Muscle layer of colon (tissue), 2 donors: ENCODE measurements around the gene ITGAL.

Source experiments
- H3K27ac ChIP-seq: one replicate; pipeline ENCODE4 v1.7.0; 2013; ENCODE audit warnings: low read depth, mild to moderate bottlenecking, low read length, moderate library complexity
- H3K27me3 ChIP-seq, 2 donors: one replicate each; pipeline ENCODE4 v1.7.0; 2013; ENCODE audit warnings: low read length in 2 of 2, mild to moderate bottlenecking in 2 of 2; ENCODE audit not compliant: insufficient read depth in 2 of 2, control insufficient read depth in 1 of 2
- H3K36me3 ChIP-seq: one replicate; pipeline ENCODE4 v1.7.0; 2013; ENCODE audit warnings: mild to moderate bottlenecking, low read length; ENCODE audit not compliant: insufficient read depth
- H3K4me1 ChIP-seq: one replicate; pipeline ENCODE4 v1.7.0; 2013; ENCODE audit warnings: mild to moderate bottlenecking, low read length; ENCODE audit not compliant: insufficient read depth
- H3K4me3 ChIP-seq, 2 donors: one replicate each; pipeline ENCODE4 v1.7.0; 2013; ENCODE audit warnings: low read length in 2 of 2, low read depth in 1 of 2, mild to moderate bottlenecking in 1 of 2, moderate library complexity in 1 of 2
- H3K9ac ChIP-seq: one replicate; pipeline ENCODE4 v1.7.0; 2013; ENCODE audit warnings: low read length
- H3K9me3 ChIP-seq: one replicate; pipeline ENCODE4 v1.7.0; 2013; ENCODE audit warnings: mild to moderate bottlenecking, low read length
- donor health status: abdominal sarcoma.
- donor health status: Adenocarcinoma of cecum.

The ITGAL gene

GRCh38 chr16:30499284-30499683 is 26.7 kb downstream of the ITGAL start:
- no peaks in the 10 kb centered on the region for H3K27me3 ChIP-seq
- no peaks in the 10 kb centered on the region for H3K9me3 ChIP-seq
- no peak overlapping the region for H3K9ac ChIP-seq
- no peaks in the 10 kb centered on the region for H3K36me3 ChIP-seq
- H3K4me1 ChIP-seq: no peaks in the 10 kb centered on the region
- H3K27ac ChIP-seq: no peak overlapping the region
- H3K4me3 ChIP-seq: no peak overlapping the region

DNA sequence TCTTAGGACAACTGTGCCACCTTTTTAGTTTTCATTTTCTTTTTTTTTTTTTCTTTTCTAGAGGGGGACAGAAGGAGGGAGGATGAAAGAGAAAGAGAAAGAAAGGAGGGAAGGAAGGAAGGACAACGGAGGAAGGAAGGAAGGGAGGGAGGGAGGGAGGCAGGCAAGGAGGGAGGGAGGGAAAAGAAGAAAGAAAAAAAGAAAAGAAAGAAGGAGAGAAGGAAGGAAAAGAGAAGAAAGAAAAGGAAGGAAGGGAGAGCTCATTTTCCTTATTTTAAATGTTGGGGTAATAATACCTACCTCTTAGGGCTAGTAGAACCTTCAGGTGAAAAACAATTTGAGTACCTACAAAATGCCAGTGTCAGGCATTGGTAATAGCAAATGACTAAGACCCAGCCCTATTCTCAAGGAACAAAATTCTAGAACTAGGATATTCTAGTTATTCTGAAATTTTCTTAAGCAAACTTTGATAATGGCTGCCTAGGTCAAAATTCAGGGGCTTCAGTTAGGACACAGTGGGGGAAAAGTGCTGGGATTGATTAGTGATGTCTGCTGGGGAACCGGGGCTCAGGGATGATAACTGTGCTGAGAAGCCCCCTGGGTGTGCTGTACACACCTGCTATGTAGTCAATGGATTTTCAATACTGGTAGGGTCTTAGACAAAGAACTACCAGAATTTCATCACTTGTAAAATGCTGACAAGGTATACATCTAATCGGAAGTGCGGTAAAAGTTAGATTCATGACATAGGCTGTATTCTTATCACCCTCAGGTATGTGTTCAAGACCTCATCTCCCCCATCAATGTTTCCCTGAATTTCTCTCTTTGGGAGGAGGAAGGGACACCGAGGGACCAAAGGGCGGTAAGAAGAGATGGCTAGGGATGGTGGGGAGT is 31.1 kb downstream of the ITGAL start:
- no peaks in the 10 kb centered on the region for H3K36me3 ChIP-seq
- H3K9me3 ChIP-seq: no peaks in the 10 kb centered on the region
- H3K27me3 ChIP-seq: no peaks in the 10 kb centered on the region
- H3K4me1 ChIP-seq: no peaks in the 10 kb centered on the region
- no peak overlapping the region for H3K27ac ChIP-seq
- no peak overlapping the region for H3K9ac ChIP-seq
- no peak overlapping the region for H3K4me3 ChIP-seq

- no peaks in the 10 kb centered on the region for H3K4me1 ChIP-seq
- no peak overlapping the region for H3K27ac ChIP-seq
- no peaks in the 10 kb centered on the region for H3K9me3 ChIP-seq
- H3K36me3 ChIP-seq: no peaks in the 10 kb centered on the region
- H3K4me3 ChIP-seq: no peak overlapping the region
- no peaks in the 10 kb centered on the region for H3K27me3 ChIP-seq
- no peak overlapping the region for H3K9ac ChIP-seq
Measured at GRCh38 chr16:30509081-30509765, 36.7 kb downstream of the ITGAL start.

- no peak overlapping the region for H3K27ac ChIP-seq
Measured at GRCh38 chr16:30510376-30510938, 37.9 kb downstream of the ITGAL start.

DNA sequence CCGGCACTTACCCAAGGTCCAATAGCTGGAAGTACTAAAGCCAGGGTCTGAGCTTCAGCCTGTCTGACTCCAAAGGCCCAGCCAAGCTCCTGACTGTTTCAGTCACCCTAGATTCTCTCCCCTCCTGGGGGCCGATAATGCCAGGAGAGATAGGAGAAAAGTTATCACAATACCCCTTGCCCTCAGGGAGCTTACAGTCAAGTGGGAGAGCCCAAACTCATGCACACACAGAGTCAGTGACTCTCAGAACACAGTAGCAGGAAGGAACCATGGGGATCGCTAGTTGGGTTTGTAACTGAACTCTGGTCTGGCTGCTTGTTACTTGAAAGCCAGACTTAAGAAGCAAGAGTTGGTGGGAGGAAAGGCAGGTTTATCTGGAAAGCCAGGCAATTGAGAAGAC is 39.0 kb downstream of the ITGAL start:
- no peak overlapping the region for H3K4me3 ChIP-seq
- H3K27me3 ChIP-seq: no peaks in the 10 kb centered on the region
- H3K36me3 ChIP-seq: no peaks in the 10 kb centered on the region
- H3K4me1 ChIP-seq: no peaks in the 10 kb centered on the region
- H3K27ac ChIP-seq: no peak overlapping the region
- H3K9ac ChIP-seq: no peak overlapping the region
- H3K9me3 ChIP-seq: no peaks in the 10 kb centered on the region

More at GRCh38 chr16:30510376-30510938, 37.9 kb downstream of the ITGAL start:
- Histone ChIP-seq H3K9me3 (no peaks in the 10 kb centered on the region), H3K4me3 (no peak overlapping the region), H3K36me3 (no peaks in the 10 kb centered on the region), H3K9ac (no peak overlapping the region), H3K27me3 (no peaks in the 10 kb centered on the region), H3K4me1 (no peaks in the 10 kb centered on the region)

DNA sequence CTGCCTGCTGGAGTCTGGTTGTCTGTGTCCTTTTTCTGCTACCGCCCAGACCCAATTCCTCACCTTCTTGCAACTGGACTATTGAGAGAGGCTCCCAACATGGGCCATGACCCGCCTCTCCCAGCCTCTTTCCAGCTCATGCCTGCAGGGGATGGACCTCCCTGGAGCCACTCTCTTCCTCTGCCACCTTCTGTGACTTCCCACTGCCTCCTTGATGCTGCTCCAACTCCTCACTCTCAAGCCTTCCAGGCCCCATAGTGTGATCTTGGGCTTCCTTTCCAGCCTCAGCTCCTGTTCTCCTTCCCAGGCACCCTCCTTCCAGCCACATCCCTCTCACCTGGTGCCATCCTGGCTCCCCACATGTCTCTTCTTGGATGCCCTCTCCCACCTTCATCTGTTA is 42.7 kb downstream of the ITGAL start:
- H3K4me1 ChIP-seq: no peaks in the 10 kb centered on the region
- no peaks in the 10 kb centered on the region for H3K36me3 ChIP-seq
- H3K27me3 ChIP-seq: no peaks in the 10 kb centered on the region
- no peak overlapping the region for H3K4me3 ChIP-seq
- no peak overlapping the region for H3K27ac ChIP-seq
- H3K9ac ChIP-seq: no peak overlapping the region
- H3K9me3 ChIP-seq: no peaks in the 10 kb centered on the region

- no peak overlapping the region for H3K4me3 ChIP-seq
- no peaks in the 10 kb centered on the region for H3K36me3 ChIP-seq
- no peaks in the 10 kb centered on the region for H3K9me3 ChIP-seq
Measured at GRCh38 chr16:30518552-30518951, 46.0 kb downstream of the ITGAL start.

DNA sequence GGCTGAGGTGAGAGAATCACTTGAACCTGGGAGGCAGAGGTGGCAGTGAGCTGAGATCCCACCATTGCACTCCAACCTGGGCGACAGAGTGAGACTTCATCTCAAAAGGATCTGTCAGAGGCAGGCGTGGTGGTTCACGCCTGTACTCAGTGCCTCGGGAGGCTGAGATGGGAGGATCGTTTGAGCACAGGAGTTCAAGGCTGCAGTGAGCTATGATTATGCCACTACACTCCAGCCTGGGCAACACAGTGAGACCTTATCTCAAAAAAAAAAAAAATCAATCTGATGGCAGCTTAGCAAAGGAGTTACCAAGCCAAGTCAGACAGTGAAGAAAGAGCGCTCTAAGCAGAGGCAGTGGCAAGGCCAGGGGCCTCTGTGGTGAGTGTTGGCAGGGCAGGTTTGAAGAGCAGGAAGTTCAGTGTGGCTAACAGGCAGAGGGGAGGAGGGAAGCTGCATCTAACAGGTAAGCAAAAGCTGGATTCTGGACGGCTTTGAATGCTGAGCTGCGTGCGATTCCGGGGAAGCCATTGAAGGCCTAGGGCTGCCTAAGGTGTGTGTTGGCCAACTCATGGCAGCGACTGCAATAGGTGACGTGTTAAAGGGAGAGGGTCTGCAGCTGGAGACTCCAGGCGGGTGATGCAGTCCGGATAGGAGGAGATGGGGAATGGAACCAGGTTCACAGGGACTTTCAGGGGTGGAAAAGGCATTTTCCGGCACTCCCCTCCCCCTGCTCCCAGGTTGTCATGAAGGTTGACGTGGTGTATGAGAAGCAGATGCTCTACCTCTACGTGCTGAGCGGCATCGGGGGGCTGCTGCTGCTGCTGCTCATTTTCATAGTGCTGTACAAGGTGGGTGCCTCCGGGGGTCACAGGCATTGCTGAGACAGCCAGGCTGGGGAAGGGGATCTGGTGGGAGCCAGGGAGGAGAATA is 46.8 kb downstream of the ITGAL start:
- Histone ChIP-seq H3K27me3 (no peaks in the 10 kb centered on the region), H3K9ac (no peak overlapping the region), H3K36me3 (peaks cover 1% of the 10 kb centered on the region), H3K4me1 (no peaks in the 10 kb centered on the region), H3K27ac (no peak overlapping the region), H3K9me3 (no peaks in the 10 kb centered on the region), H3K4me3 (no peak overlapping the region)

More at GRCh38 chr16:30518552-30518951, 46.0 kb downstream of the ITGAL start:
- no peak overlapping the region for H3K27ac ChIP-seq
- H3K27me3 ChIP-seq: no peaks in the 10 kb centered on the region
- no peaks in the 10 kb centered on the region for H3K4me1 ChIP-seq
- no peak overlapping the region for H3K9ac ChIP-seq

- Histone ChIP-seq H3K4me3 (no peak overlapping the region), H3K4me1 (no peaks in the 10 kb centered on the region), H3K27me3 (no peaks in the 10 kb centered on the region), H3K36me3 (peaks cover 7% of the 10 kb centered on the region), H3K9me3 (no peaks in the 10 kb centered on the region), H3K27ac (no peak overlapping the region), H3K9ac (no peak overlapping the region)
Measured at GRCh38 chr16:30521476-30521872, 48.9 kb downstream of the ITGAL start.

DNA sequence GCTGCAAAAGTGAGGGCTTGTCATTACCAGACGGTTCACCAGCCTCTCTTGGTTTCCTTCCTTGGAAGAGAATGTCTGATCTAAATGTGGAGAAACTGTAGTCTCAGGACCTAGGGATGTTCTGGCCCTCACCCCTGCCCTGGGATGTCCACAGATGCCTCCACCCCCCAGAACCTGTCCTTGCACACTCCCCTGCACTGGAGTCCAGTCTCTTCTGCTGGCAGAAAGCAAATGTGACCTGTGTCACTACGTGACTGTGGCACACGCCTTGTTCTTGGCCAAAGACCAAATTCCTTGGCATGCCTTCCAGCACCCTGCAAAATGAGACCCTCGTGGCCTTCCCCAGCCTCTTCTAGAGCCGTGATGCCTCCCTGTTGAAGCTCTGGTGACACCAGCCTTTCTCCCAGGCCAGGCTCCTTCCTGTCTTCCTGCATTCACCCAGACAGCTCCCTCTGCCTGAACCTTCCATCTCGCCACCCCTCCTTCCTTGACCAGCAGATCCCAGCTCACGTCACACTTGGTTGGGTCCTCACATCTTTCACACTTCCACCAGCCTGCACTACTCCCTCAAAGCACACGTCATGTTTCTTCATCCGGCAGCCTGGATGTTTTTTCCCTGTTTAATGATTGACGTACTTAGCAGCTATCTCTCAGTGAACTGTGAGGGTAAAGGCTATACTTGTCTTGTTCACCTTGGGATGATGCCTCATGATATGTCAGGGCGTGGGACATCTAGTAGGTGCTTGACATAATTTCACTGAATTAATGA is 49.5 kb downstream of the ITGAL start:
- H3K27me3 ChIP-seq: no peaks in the 10 kb centered on the region
- no peak overlapping the region for H3K27ac ChIP-seq
- H3K4me1 ChIP-seq: no peaks in the 10 kb centered on the region
- H3K9ac ChIP-seq: no peak overlapping the region
- H3K4me3 ChIP-seq: no peak overlapping the region
- no peaks in the 10 kb centered on the region for H3K9me3 ChIP-seq
- peaks cover 7% of the 10 kb centered on the region for H3K36me3 ChIP-seq
